ENCODE results near the gene MRTFA. TPM values are rescaled to one million over a fixed set of nuclear protein-coding genes. Genes with fewer than 3 reads are reported as not detected.

Gene MRTFA
- total RNA-seq, 2 donors from 2014 or later = 71.8 to 129 TPM

DNA sequence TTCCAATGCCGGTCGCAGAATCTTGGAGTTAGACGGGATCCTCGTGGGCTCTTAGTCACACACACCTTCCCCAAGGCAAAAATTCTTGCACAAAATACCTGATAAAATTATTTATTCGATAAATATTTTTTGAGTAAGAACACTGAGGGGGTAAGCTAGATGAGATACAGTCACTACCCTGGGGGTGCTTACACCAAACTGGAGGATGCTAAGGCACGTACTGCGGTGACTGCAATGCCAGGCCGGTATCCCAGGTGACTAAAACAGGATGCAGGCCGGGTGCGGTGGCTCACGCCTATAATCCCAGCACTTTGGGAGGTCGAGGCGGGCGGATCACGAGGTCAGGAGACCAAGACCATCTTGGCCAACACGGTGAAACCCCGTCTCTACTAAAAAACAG is 1.7 kb upstream of the MRTFA start:
- Histone ChIP-seq H3K27ac (no peak overlapping the region), H3K36me3 (no peaks in the 10 kb centered on the region), H3K4me1 (ENCODE audit: control insufficient read depth in 1 of 2, low read depth in 2 of 2) (peaks cover 16 to 27% of the 10 kb centered on the region in 2 donors), H3K9me3 (no peaks in the 10 kb centered on the region), H3K27me3 (replicated peaks; ENCODE audit: insufficient read depth) (no peaks in the 10 kb centered on the region), H3K4me3 (peak overlapping the region; percentile 95)
- TF ChIP-seq CTCF (IDR thresholded peaks at IDR 0.05) = no peak
- ATAC-seq (ENCODE audit: insufficient number of reproducible peaks, low FRiP score, low read depth) (no peak), DNase-seq (ENCODE audit: low spot score) (no peak)

- no peak for TF ChIP-seq CTCF (IDR thresholded peaks at IDR 0.05)
- H3K27ac ChIP-seq = peak overlapping the region; percentile 92 to 93
- peaks cover 16 to 35% of the 10 kb centered on the region in 2 donors for H3K4me1 ChIP-seq (ENCODE audit: control insufficient read depth in 1 of 2, low read depth in 2 of 2)
- H3K4me3 ChIP-seq = peak overlapping the region; percentile 95
- H3K9me3 ChIP-seq = no peaks in the 10 kb centered on the region
- H3K27me3 ChIP-seq (replicated peaks; ENCODE audit: insufficient read depth) = no peaks in the 10 kb centered on the region
- no peaks in the 10 kb centered on the region for H3K36me3 ChIP-seq
- no peak for DNase-seq (ENCODE audit: low spot score)
- peak; percentile 16 for ATAC-seq (ENCODE audit: insufficient number of reproducible peaks, low FRiP score, low read depth)
Observed at GRCh38 chr22:40637183-40638150, 948 bp upstream of the MRTFA start.

GRCh38 chr22:40635940-40636379 is 559 bp downstream of the MRTFA start:
- H3K36me3 ChIP-seq = no peaks in the 10 kb centered on the region
- H3K27ac ChIP-seq = peak overlapping the region; percentile 79 to 92
- no peaks in the 10 kb centered on the region for H3K27me3 ChIP-seq (replicated peaks; ENCODE audit: insufficient read depth)
- DNase-seq (ENCODE audit: low spot score) (no peak), ATAC-seq (ENCODE audit: insufficient number of reproducible peaks, low FRiP score, low read depth) (no peak)
- no peak for TF ChIP-seq CTCF (IDR thresholded peaks at IDR 0.05)
- peak overlapping the region; percentile 95 for H3K4me3 ChIP-seq
- peaks cover 18 to 48% of the 10 kb centered on the region in 2 donors for H3K4me1 ChIP-seq (ENCODE audit: control insufficient read depth in 1 of 2, low read depth in 2 of 2)
- H3K9me3 ChIP-seq = no peaks in the 10 kb centered on the region

DNA sequence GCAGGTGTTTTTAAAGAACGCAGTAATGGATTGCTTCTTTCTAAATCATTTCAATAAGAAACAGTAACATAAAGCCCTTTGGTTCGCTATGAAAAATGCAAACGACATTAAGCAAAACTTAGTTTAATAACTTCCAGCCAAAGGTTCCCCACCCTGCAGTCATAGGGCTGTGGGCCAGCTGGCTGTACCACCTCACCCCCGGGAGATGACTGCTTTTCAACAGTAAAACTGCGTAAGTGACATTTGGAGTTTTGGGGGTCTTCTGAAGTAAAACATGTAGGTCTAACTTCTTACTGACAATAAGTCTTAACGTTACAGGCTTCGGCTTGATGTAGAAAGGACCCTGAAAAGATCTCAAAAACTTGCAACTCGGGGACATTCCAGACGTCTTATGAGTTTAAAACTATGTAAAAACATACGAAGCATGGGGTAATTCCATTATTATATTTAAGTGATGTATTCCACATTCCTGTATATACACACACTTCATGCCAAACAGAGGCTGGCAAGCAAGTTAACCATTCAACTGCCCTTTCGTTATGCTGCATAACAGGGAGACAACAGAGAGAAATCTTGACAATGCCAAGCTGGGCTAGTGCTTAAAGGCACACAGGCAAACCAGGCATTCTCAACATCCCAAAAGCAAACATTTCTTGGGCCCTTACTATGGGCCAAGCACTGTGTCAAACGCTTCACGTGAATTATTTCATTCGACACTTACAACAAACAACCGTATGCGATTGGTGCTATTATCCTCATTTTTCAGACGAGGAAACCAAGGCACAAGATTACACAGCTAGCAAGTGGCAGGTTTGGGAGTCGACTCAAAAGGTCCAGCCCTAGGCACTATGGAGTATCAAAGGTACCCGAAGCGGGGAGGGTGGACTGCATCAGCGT is 1.2 kb downstream of the MRTFA start:
- DNase-seq (ENCODE audit: low spot score) = no peak
- H3K4me3 ChIP-seq = peak overlapping the region; percentile 95
- ATAC-seq (ENCODE audit: insufficient number of reproducible peaks, low FRiP score, low read depth) = no peak
- peaks cover 18 to 48% of the 10 kb centered on the region in 2 donors for H3K4me1 ChIP-seq (ENCODE audit: control insufficient read depth in 1 of 2, low read depth in 2 of 2)
- no peaks in the 10 kb centered on the region for H3K9me3 ChIP-seq
- peak overlapping the region; percentile 79 to 92 for H3K27ac ChIP-seq
- no peaks in the 10 kb centered on the region for H3K27me3 ChIP-seq (replicated peaks; ENCODE audit: insufficient read depth)
- no peak for TF ChIP-seq CTCF (IDR thresholded peaks at IDR 0.05)
- H3K36me3 ChIP-seq = no peaks in the 10 kb centered on the region

Measured in thoracic aorta (tissue), 2 donors.